SK-N-SH treated with all-trans-retinoic acid at 6 μM for 48 hours (cell line): ENCODE data around the gene C11orf21.

Source experiments
- ATAC-seq: fragments of 200-7000 bp; cut with Tn5 transposase; 3 replicates; pipeline ENCODE4 v1.9.1; 2020; ENCODE audit warnings: mild to moderate bottlenecking, moderate library complexity
- ARNTL ChIP-seq: fragments of 450-650 bp; formaldehyde crosslinking; IDR thresholded peaks from 2 replicates; pipeline ENCODE4 v1.5.0; 2020; ENCODE audit warnings: low read depth, mild to moderate bottlenecking, moderate library complexity, borderline replicate concordance
- CSDC2 ChIP-seq: fragments of 250-450 bp; sonication (Bioruptor Pico); IDR thresholded peaks from 2 replicates; pipeline ENCODE4 v1.5.0; 2020; ENCODE audit warnings: mild to moderate bottlenecking, moderate library complexity
- ESRRG ChIP-seq: fragments of 250-450 bp; sonication (Bioruptor Pico); IDR thresholded peaks from 2 replicates; pipeline ENCODE4 v1.6.1; 2021; ENCODE audit warnings: mild to moderate bottlenecking
- GLIS3 ChIP-seq: fragments of 250-450 bp; sonication (Bioruptor Pico); IDR thresholded peaks from 2 replicates; pipeline ENCODE4 v1.5.0; 2020; ENCODE audit warnings: mild to moderate bottlenecking, moderate library complexity
- OSR1 ChIP-seq: fragments of 250-450 bp; sonication (Bioruptor Pico); IDR thresholded peaks from 2 replicates; pipeline ENCODE4 v1.8.0; 2022; ENCODE audit warnings: moderate library complexity, mild to moderate bottlenecking, inconsistent platforms
- PPARA ChIP-seq: fragments of 250-450 bp; sonication (Bioruptor Pico); IDR thresholded peaks from 2 replicates; pipeline ENCODE4 v1.5.0; 2020; ENCODE audit warnings: mild to moderate bottlenecking, borderline replicate concordance
- RARB ChIP-seq: fragments of 250-450 bp; sonication (Bioruptor Pico); IDR thresholded peaks from 2 replicates; pipeline ENCODE4 v1.8.0; 2021; ENCODE audit warnings: mild to moderate bottlenecking, moderate library complexity
- SNAI2 ChIP-seq: fragments of 250-450 bp; sonication (Bioruptor Pico); IDR thresholded peaks from 2 replicates; pipeline ENCODE4 v1.5.0; 2020; ENCODE audit warnings: mild to moderate bottlenecking, moderate library complexity
- TCF4 ChIP-seq: fragments of 250-450 bp; sonication (Bioruptor Pico); IDR thresholded peaks from 2 replicates; pipeline ENCODE4 v1.8.0; 2021; ENCODE audit warnings: mild to moderate bottlenecking, moderate library complexity, borderline replicate concordance
- TOX ChIP-seq: fragments of 250-450 bp; sonication (Bioruptor Pico); IDR thresholded peaks from 2 replicates; pipeline ENCODE4 v1.8.0; 2021; ENCODE audit warnings: mild to moderate bottlenecking, moderate library complexity, borderline replicate concordance
- ZC3H10 ChIP-seq: fragments of 250-450 bp; sonication (Bioruptor Pico); IDR thresholded peaks from 2 replicates; pipeline ENCODE4 v1.5.1; 2021; ENCODE audit warnings: mild to moderate bottlenecking, moderate library complexity
- ZFP3 ChIP-seq: fragments of 250-450 bp; sonication (Bioruptor Pico); IDR thresholded peaks from 2 replicates; pipeline ENCODE4 v1.5.0; 2020; ENCODE audit warnings: mild to moderate bottlenecking, moderate library complexity
- ZFP30 ChIP-seq: fragments of 450-650 bp; formaldehyde crosslinking; IDR thresholded peaks from 2 replicates; pipeline ENCODE4 v1.5.0; 2022; ENCODE audit warnings: mild to moderate bottlenecking, moderate library complexity
- ZNF565 ChIP-seq: fragments of 450-650 bp; formaldehyde crosslinking; conservative IDR thresholded peaks from 2 replicates; pipeline ENCODE4 v1.5.0; 2020; ENCODE audit warnings: low read depth, mild to moderate bottlenecking, moderate library complexity
- ZNF70 ChIP-seq: fragments of 450-650 bp; formaldehyde crosslinking; IDR thresholded peaks from 2 replicates; pipeline ENCODE4 v1.5.0; 2020; ENCODE audit warnings: mild to moderate bottlenecking, moderate library complexity
- ZNF8 ChIP-seq: fragments of 450-650 bp; formaldehyde crosslinking; IDR thresholded peaks from 2 replicates; pipeline ENCODE4 v1.5.0; 2020; ENCODE audit warnings: mild to moderate bottlenecking, moderate library complexity
- TF ChIP-seq, protein P1 (sequence below): fragments of 250-450 bp; sonication (Bioruptor Pico); IDR thresholded peaks from 2 replicates; pipeline ENCODE4 v1.5.0; 2020; ENCODE audit warnings: mild to moderate bottlenecking, moderate library complexity
- TF ChIP-seq, protein P2 (sequence below): fragments of 250-450 bp; sonication (Bioruptor Pico); IDR thresholded peaks from 2 replicates; pipeline ENCODE4 v1.8.0; 2021; ENCODE audit warnings: low read depth, mild to moderate bottlenecking, moderate library complexity, borderline replicate concordance
- TF ChIP-seq, protein P3 (sequence below): fragments of 250-450 bp; sonication (Bioruptor Pico); IDR thresholded peaks from 2 replicates; pipeline ENCODE4 v1.5.1; 2020; ENCODE audit warnings: low read depth, mild to moderate bottlenecking, moderate library complexity
- TF ChIP-seq, protein P4 (sequence below): fragments of 250-450 bp; sonication (Bioruptor Pico); IDR thresholded peaks from 2 replicates; pipeline ENCODE4 v1.8.0; 2020; ENCODE audit warnings: mild to moderate bottlenecking, moderate library complexity, borderline replicate concordance

C11orf21 gene

DNA sequence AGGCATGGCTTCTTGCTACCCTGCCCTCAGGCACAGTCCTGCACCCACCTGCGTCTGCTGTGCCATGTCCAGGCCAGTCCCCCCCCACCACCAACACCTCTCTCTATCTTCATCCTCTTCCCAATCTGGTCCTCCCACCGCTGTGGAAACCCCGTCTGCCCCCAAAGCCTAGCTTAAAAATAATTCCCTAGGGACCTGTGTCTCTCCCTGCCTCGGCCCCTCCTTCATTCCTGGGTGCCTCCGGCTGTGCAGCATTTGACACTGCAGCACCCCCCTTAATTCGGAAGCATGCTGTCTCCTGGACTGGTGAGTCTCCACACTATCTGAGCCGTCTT, 28.8 kb downstream of the C11orf21 start:
- ATAC-seq: no peak
- TF ChIP-seq, protein P1, sequence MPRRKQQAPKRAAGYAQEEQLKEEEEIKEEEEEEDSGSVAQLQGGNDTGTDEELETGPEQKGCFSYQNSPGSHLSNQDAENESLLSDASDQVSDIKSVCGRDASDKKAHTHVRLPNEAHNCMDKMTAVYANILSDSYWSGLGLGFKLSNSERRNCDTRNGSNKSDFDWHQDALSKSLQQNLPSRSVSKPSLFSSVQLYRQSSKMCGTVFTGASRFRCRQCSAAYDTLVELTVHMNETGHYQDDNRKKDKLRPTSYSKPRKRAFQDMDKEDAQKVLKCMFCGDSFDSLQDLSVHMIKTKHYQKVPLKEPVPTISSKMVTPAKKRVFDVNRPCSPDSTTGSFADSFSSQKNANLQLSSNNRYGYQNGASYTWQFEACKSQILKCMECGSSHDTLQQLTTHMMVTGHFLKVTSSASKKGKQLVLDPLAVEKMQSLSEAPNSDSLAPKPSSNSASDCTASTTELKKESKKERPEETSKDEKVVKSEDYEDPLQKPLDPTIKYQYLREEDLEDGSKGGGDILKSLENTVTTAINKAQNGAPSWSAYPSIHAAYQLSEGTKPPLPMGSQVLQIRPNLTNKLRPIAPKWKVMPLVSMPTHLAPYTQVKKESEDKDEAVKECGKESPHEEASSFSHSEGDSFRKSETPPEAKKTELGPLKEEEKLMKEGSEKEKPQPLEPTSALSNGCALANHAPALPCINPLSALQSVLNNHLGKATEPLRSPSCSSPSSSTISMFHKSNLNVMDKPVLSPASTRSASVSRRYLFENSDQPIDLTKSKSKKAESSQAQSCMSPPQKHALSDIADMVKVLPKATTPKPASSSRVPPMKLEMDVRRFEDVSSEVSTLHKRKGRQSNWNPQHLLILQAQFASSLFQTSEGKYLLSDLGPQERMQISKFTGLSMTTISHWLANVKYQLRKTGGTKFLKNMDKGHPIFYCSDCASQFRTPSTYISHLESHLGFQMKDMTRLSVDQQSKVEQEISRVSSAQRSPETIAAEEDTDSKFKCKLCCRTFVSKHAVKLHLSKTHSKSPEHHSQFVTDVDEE (CRISPR knock-in tag): no peak
- TF ChIP-seq CSDC2 (no peak), ZNF70 (CRISPR knock-in tag) (no peak), TOX (CRISPR knock-in tag) (no peak), RARB (CRISPR knock-in tag) (no peak), ZC3H10 (CRISPR knock-in tag) (no peak), GLIS3 (CRISPR knock-in tag) (no peak), ZFP3 (CRISPR knock-in tag) (no peak), ARNTL (no peak), ZNF565 (no peak), OSR1 (CRISPR knock-in tag) (no peak), TCF4 (CRISPR knock-in tag) (no peak), SNAI2 (CRISPR knock-in tag) (no peak), ZFP30 (CRISPR knock-in tag) (no peak), PPARA (CRISPR knock-in tag) (no peak)
- TF ChIP-seq, protein P2, sequence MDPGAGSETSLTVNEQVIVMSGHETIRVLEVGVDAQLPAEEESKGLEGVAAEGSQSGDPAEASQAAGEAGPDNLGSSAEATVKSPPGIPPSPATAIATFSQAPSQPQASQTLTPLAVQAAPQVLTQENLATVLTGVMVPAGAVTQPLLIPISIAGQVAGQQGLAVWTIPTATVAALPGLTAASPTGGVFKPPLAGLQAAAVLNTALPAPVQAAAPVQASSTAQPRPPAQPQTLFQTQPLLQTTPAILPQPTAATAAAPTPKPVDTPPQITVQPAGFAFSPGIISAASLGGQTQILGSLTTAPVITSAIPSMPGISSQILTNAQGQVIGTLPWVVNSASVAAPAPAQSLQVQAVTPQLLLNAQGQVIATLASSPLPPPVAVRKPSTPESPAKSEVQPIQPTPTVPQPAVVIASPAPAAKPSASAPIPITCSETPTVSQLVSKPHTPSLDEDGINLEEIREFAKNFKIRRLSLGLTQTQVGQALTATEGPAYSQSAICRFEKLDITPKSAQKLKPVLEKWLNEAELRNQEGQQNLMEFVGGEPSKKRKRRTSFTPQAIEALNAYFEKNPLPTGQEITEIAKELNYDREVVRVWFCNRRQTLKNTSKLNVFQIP (CRISPR knock-in tag): no peak
- TF ChIP-seq, protein P3, sequence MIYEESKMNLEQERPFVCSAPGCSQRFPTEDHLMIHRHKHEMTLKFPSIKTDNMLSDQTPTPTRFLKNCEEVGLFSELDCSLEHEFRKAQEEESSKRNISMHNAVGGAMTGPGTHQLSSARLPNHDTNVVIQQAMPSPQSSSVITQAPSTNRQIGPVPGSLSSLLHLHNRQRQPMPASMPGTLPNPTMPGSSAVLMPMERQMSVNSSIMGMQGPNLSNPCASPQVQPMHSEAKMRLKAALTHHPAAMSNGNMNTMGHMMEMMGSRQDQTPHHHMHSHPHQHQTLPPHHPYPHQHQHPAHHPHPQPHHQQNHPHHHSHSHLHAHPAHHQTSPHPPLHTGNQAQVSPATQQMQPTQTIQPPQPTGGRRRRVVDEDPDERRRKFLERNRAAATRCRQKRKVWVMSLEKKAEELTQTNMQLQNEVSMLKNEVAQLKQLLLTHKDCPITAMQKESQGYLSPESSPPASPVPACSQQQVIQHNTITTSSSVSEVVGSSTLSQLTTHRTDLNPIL (CRISPR knock-in tag): no peak
- TF ChIP-seq, protein P4, sequence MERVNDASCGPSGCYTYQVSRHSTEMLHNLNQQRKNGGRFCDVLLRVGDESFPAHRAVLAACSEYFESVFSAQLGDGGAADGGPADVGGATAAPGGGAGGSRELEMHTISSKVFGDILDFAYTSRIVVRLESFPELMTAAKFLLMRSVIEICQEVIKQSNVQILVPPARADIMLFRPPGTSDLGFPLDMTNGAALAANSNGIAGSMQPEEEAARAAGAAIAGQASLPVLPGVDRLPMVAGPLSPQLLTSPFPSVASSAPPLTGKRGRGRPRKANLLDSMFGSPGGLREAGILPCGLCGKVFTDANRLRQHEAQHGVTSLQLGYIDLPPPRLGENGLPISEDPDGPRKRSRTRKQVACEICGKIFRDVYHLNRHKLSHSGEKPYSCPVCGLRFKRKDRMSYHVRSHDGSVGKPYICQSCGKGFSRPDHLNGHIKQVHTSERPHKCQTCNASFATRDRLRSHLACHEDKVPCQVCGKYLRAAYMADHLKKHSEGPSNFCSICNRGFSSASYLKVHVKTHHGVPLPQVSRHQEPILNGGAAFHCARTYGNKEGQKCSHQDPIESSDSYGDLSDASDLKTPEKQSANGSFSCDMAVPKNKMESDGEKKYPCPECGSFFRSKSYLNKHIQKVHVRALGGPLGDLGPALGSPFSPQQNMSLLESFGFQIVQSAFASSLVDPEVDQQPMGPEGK (CRISPR knock-in tag): no peak
- TF ChIP-seq, all 23 proteins: peak for 0

DNA sequence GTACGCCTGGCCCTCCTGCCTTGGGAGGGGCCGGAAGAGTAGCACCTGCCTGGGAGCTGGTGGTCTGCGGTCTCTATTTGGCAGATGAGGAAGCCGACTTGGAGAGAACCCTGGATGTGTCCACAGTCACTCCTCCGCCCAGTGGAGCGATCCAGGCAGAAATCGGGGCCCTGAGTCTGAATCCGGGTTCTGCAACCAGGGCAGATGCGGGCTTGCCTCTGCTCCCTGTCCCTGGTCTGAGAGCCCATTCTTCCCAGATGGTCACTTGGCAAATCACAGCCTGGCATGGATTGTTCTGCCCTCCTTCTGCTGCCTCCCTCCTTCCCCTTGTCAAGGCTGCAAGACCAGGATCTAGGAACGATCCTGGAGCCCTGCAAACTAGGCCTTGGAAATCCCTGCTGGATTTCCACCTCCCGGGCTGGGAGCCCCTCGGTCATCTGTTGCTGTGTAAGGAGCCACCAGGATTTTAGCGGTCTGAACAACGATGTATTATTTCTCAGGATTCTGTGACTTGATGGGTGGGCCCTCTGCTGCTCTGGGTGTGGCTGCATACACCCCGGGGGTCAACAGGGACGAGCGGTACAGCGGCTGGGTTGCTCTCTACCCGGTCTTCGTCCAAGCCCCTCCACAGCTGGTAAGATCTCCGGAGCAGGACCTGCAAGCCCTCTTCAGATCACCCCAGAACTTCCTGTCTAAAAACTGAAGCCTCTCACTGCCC, 29.3 kb downstream of the C11orf21 start:
- TF ChIP-seq, protein P3 (CRISPR knock-in tag): no peak
- TF ChIP-seq, protein P4 (CRISPR knock-in tag): no peak
- TF ChIP-seq, protein P1 (CRISPR knock-in tag): no peak
- TF ChIP-seq ZNF8 (CRISPR knock-in tag) (no peak), TOX (CRISPR knock-in tag) (no peak), ESRRG (CRISPR knock-in tag) (no peak), RARB (CRISPR knock-in tag) (no peak), SNAI2 (CRISPR knock-in tag) (no peak), ZC3H10 (CRISPR knock-in tag) (no peak), OSR1 (CRISPR knock-in tag) (no peak)
- ATAC-seq: no peak
